8988T (cell line): Measurements from ENCODE around the gene PCDHA6.
"Not testable (repeated sequence)": the region's sequence is repeated elsewhere in the genome, so short reads cannot be mapped to it uniquely, and the experiment has no call there.

ENCODE experiments used
- DNase-seq: peaks from one replicate; pipeline ENCODE4 v3.0.0; 2011

PCDHA6 gene

GRCh38 chr5:140821375-140822280 lies 6.1 kb upstream of the PCDHA6 start, which contains the start of gene PCDHA5:
Gene PCDHA5, plus strand, starts transcription at chr5:140821613.
- DNase-seq: peak; percentile 46

- DNase-seq: no peak
Observed at GRCh38 chr5:140822281-140822629, 5.5 kb upstream of the PCDHA6 start.

GRCh38 chr5:140822969-140823368 lies 4.8 kb upstream of the PCDHA6 start:
- DNase-seq: not testable (repeated sequence)

- no peak for DNase-seq
Observed at GRCh38 chr5:140823475-140823874, 4.3 kb upstream of the PCDHA6 start.

- DNase-seq: no peak
Observed at GRCh38 chr5:140828362-140828737, 590 bp downstream of the PCDHA6 start.

GRCh38 chr5:140829511-140830501 lies 2.0 kb downstream of the PCDHA6 start:
- DNase-seq: not testable (repeated sequence)

- no peak for DNase-seq
Observed at GRCh38 chr5:140833993-140834392, 6.2 kb downstream of the PCDHA6 start, which contains the start of gene PCDHA7. Gene PCDHA7, plus strand, starts transcription at chr5:140834269. Its CDS starts 115 bp downstream, at chr5:140834384.

- not testable (repeated sequence) for DNase-seq
Observed at GRCh38 chr5:140834439-140835008, 6.8 kb downstream of the PCDHA6 start.

- DNase-seq: no peak
Observed at GRCh38 chr5:140835622-140836510, 8.1 kb downstream of the PCDHA6 start.

- peak; percentile 62 for DNase-seq
Observed at GRCh38 chr5:140840978-140841962, 13.5 kb downstream of the PCDHA6 start, which contains the start of gene PCDHA8. Gene PCDHA8, plus strand, starts transcription at chr5:140841187. Its CDS starts 135 bp downstream, at chr5:140841322.

GRCh38 chr5:140842798-140843733 lies 15.3 kb downstream of the PCDHA6 start:
- no peak for DNase-seq

GRCh38 chr5:140848139-140849102 lies 20.7 kb downstream of the PCDHA6 start, which contains the start of gene PCDHA9:
Gene PCDHA9, plus strand, starts transcription at chr5:140848382. Its CDS starts 114 bp downstream, at chr5:140848496.
- not testable (repeated sequence) for DNase-seq

GRCh38 chr5:140849831-140850634 lies 22.3 kb downstream of the PCDHA6 start:
- DNase-seq: not testable (repeated sequence)

- peak; percentile 48 for DNase-seq
Observed at GRCh38 chr5:140855772-140856674, 28.3 kb downstream of the PCDHA6 start, which contains the start of gene PCDHA10. Gene PCDHA10, plus strand, starts transcription at chr5:140855897. Its CDS starts 152 bp downstream, at chr5:140856049.

GRCh38 chr5:140857177-140857986 lies 29.6 kb downstream of the PCDHA6 start:
- no peak for DNase-seq
